PC-3 (cell line): ENCODE results near the gene BPIFB3. TPM values are rescaled to one million over a fixed set of nuclear protein-coding genes. Genes with fewer than 3 reads are reported as not detected.
A peak's percentile ranks its signal among the peaks of the same experiment; 100 is the strongest.

ENCODE experiments used
- ATAC-seq: fragments of 200-7000 bp; cut with Tn5 transposase; 2 replicates; pipeline ENCODE4 v1.9.1; 2020; ENCODE audit warnings: mild to moderate bottlenecking, moderate library complexity
- BruUV-seq: library from RNA; stranded (reverse); fragments of 400-500 nt; replicated peaks from 2 replicates; lab custom pipeline; 2021; lab: Mats Ljungman, UMichigan
- CTCF ChIA-PET: fragments of 300-600 bp; sonication (Branson Sonifier 250); formaldehyde crosslinking; loops from one replicate; lab custom pipeline; 2022; ENCODE audit warnings: antibody characterized with exemption; lab: Charles Lee
- POLR2A ChIA-PET: fragments of 300-600 bp; sonication (Branson Sonifier 250); formaldehyde crosslinking; loops from one replicate; lab custom pipeline; 2022; ENCODE audit warnings: antibody characterized with exemption; ENCODE audit not compliant: unreplicated experiment; lab: Charles Lee
- DNase-seq: peaks from one replicate; pipeline ENCODE4 v3.0.0-alpha.2; 2015
- H2AFZ ChIP-seq: fragments of 300-600 bp; sonication (generic); 2 replicates; pipeline ENCODE4 v1.6.0; 2016; ENCODE audit warnings: antibody characterized with exemption, low read length
- H3F3A ChIP-seq: fragments of 300-600 bp; sonication (generic); one replicate; pipeline ENCODE4 v1.6.0; 2017; ENCODE audit warnings: antibody characterized with exemption, low read length, control low read depth, mild to moderate bottlenecking; ENCODE audit not compliant: unreplicated experiment
- H3K27ac ChIP-seq: fragments of 300-600 bp; sonication (generic); 2 replicates; pipeline ENCODE4 v1.5.1; 2016; ENCODE audit warnings: mild to moderate bottlenecking, low read length
- H3K27me3 ChIP-seq: fragments of 300-600 bp; sonication (generic); 2 replicates; pipeline ENCODE4 v1.6.1; 2016; ENCODE audit warnings: low read length, mixed read lengths
- H3K36me3 ChIP-seq: fragments of 300-600 bp; sonication (generic); 2 replicates; pipeline ENCODE4 v1.6.1; 2016; ENCODE audit warnings: low read depth, mixed run types, low read length, mixed read lengths
- H3K4me1 ChIP-seq: fragments of 300-600 bp; sonication (generic); 2 replicates; pipeline ENCODE4 v1.5.1; 2016; ENCODE audit warnings: low read length; ENCODE audit not compliant: insufficient read depth
- H3K4me2 ChIP-seq: fragments of 300-600 bp; sonication (generic); 2 replicates; pipeline ENCODE4 v1.6.0; 2016; ENCODE audit warnings: low read length
- H3K4me3 ChIP-seq: fragments of 300-600 bp; sonication (generic); 2 replicates; pipeline ENCODE4 v1.5.1; 2016; ENCODE audit warnings: mild to moderate bottlenecking, low read length, mixed read lengths
- H3K79me2 ChIP-seq: fragments of 300-600 bp; sonication (generic); 2 replicates; pipeline ENCODE4 v1.6.1; 2017; ENCODE audit warnings: low read length, mixed read lengths
- H3K9ac ChIP-seq: fragments of 300-600 bp; sonication (generic); 2 replicates; pipeline ENCODE4 v1.6.0; 2016; ENCODE audit warnings: mild to moderate bottlenecking, low read length
- H3K9me2 ChIP-seq: fragments of 300-600 bp; sonication (generic); replicated peaks from 2 replicates; pipeline ENCODE4 v1.6.1; 2016; ENCODE audit warnings: mixed run types, low read length, mixed read lengths
- H3K9me3 ChIP-seq: fragments of 300-600 bp; sonication (generic); 2 replicates; pipeline ENCODE4 v1.6.1; 2016; ENCODE audit warnings: low read length, mixed read lengths
- H4K20me1 ChIP-seq: fragments of 300-600 bp; sonication (generic); 2 replicates; pipeline ENCODE4 v1.6.1; 2016; ENCODE audit warnings: low read length, mixed read lengths
- CTCF ChIP-seq: fragments of 300-600 bp; sonication (generic); conservative IDR thresholded peaks from 2 replicates; pipeline ENCODE4 v1.5.1; 2017; ENCODE audit warnings: antibody characterized with exemption, low read depth, mild to moderate bottlenecking, low read length
- EZH2 ChIP-seq: fragments of 300-600 bp; sonication (generic); IDR thresholded peaks from one replicate; pipeline ENCODE4 v1.6.1; 2017; ENCODE audit warnings: antibody characterized with exemption, mild to moderate bottlenecking, low read length; ENCODE audit not compliant: unreplicated experiment
- EZH2phosphoT487 ChIP-seq: fragments of 300-600 bp; sonication (generic); IDR thresholded peaks from 2 replicates; pipeline ENCODE4 v1.6.1; 2018; ENCODE audit warnings: mild to moderate bottlenecking, antibody characterized with exemption, low read length, borderline replicate concordance
- intact Hi-C: fragments of 100-400 bp; cut with micrococcal nuclease; formaldehyde crosslinking; loops from 2 replicates; pipeline ENCODE4 v1.9.0; 2023
- total RNA-seq: library from RNA; depleted of rRNA; stranded (reverse); fragments of >200 nt; gene quantifications from 2 replicates; pipeline ENCODE4 v1.2.3, GENCODE V29; 2014

Gene BPIFB3
- total RNA-seq, 1 experiment from 2014 or later, result not detected

GRCh38 chr20:33076662-33077372 lies 23.1 kb downstream of the BPIFB3 start:
- POLR2A ChIA-PET, result no interaction called here

GRCh38 chr20:33079259-33079658 lies 25.6 kb downstream of the BPIFB3 start, which contains the start of gene BPIFB4:
BPIFB4 (plus strand) TSS chr20:33079643; CDS start chr20:33081527, 1,884 bp downstream.
- ChIA-PET CTCF (no interaction called here), POLR2A (no interaction called here)
- H3K27ac ChIP-seq, result no peak within 1 kb of the TSS
- H3K4me2 ChIP-seq, result no peak within 1 kb of the TSS
- no peak for ATAC-seq
- H3K4me1 ChIP-seq, result no peaks in the 10 kb centered on the region
- no TSS peak for BruUV-seq
- H3K9ac ChIP-seq, result no peak within 1 kb of the TSS
- H3K9me3 ChIP-seq, result no peaks in the 10 kb centered on the region
- no peaks in the 10 kb centered on the region for H3K36me3 ChIP-seq
- H4K20me1 ChIP-seq, result no peaks in the 10 kb centered on the region
- DNase-seq, result peak; percentile 4
- intact Hi-C loops, result no loop called here
- H3K4me3 ChIP-seq, result no peak within 1 kb of the TSS
- no peaks in the 10 kb centered on the region for H3K27me3 ChIP-seq
- H3F3A ChIP-seq, result no peaks in the 10 kb centered on the region
- H3K9me2 ChIP-seq, result no peaks in the 10 kb centered on the region
- TF ChIP-seq CTCF (no peak), EZH2phosphoT487 (no peak), EZH2 (no peak)
- H3K79me2 ChIP-seq, result no peaks in the 10 kb centered on the region
- no peak within 1 kb of the TSS for H2AFZ ChIP-seq

More at GRCh38 chr20:33076662-33077372, 23.1 kb downstream of the BPIFB3 start:
- CTCF ChIA-PET, result interaction anchor here (0.5 kb wide), 1 partner anchor 10 kb away, joined by 3 read pairs; no protein-coding TSS in a partner anchor
- intact Hi-C loops, result no loop called here
- H3K79me2 ChIP-seq, result no peaks in the 10 kb centered on the region
- H3K4me2 ChIP-seq, result no peak overlapping the region
- H3K4me3 ChIP-seq, result no peak overlapping the region
- no peak overlapping the region for H2AFZ ChIP-seq
- no peaks in the 10 kb centered on the region for H3K4me1 ChIP-seq
- H3K9ac ChIP-seq, result no peak overlapping the region
- no peaks in the 10 kb centered on the region for H4K20me1 ChIP-seq
- no peaks in the 10 kb centered on the region for H3F3A ChIP-seq
- H3K27me3 ChIP-seq, result peaks cover 6% of the 10 kb centered on the region; the same call in 1 of the 2 replicates
- H3K9me3 ChIP-seq, result no peaks in the 10 kb centered on the region
- peak; percentile 55 for ATAC-seq
- peak; percentile 39 for DNase-seq
- no peak overlapping the region for H3K27ac ChIP-seq
- H3K36me3 ChIP-seq, result no peaks in the 10 kb centered on the region
- no peaks in the 10 kb centered on the region for H3K9me2 ChIP-seq
- BruUV-seq, result no TSS peak
- TF ChIP-seq EZH2phosphoT487 (no peak), EZH2 (no peak), CTCF (peak; percentile 68)
